Hepatocyte (in vitro differentiated cells): ENCODE measurements around the gene GLT8D1. TPM values are rescaled to one million over a fixed set of nuclear protein-coding genes. Genes with fewer than 3 reads are reported as not detected.

ENCODE experiments used
- DNase-seq: peaks from one replicate; pipeline ENCODE4 v3.0.0-alpha.2; 2016; ENCODE audit warnings: low spot score
- H2AFZ ChIP-seq: fragments of 200-600 bp; sonication (generic); 2 replicates; pipeline ENCODE4 v1.6.0; 2016; ENCODE audit warnings: antibody characterized with exemption, mild to moderate bottlenecking
- H3K27ac ChIP-seq: fragments of 200-600 bp; sonication (generic); 2 replicates; pipeline ENCODE4 v1.5.1; 2016; ENCODE audit warnings: mild to moderate bottlenecking
- H3K27me3 ChIP-seq: fragments of 200-600 bp; sonication (generic); 2 replicates; pipeline ENCODE4 v1.6.1; 2016
- H3K36me3 ChIP-seq: fragments of 200-600 bp; sonication (generic); replicated peaks from 2 replicates; pipeline ENCODE4 v1.5.1; 2016; ENCODE audit warnings: low read depth; ENCODE audit not compliant: insufficient read depth
- H3K4me1 ChIP-seq: fragments of 200-600 bp; sonication (generic); 2 replicates; pipeline ENCODE4 v1.5.1; 2016; ENCODE audit warnings: mild to moderate bottlenecking, moderate library complexity; ENCODE audit not compliant: insufficient read depth
- H3K4me2 ChIP-seq: fragments of 200-600 bp; sonication (generic); 2 replicates; pipeline ENCODE4 v1.6.0; 2016
- H3K4me3 ChIP-seq: fragments of 200-600 bp; sonication (generic); 2 replicates; pipeline ENCODE4 v1.5.1; 2016; ENCODE audit warnings: mild to moderate bottlenecking
- H3K79me2 ChIP-seq: fragments of 200-600 bp; sonication (generic); 2 replicates; pipeline ENCODE4 v1.6.0; 2017; ENCODE audit warnings: mild to moderate bottlenecking
- H3K9me2 ChIP-seq: fragments of 200-600 bp; sonication (generic); replicated peaks from 2 replicates; pipeline ENCODE4 v1.6.0; 2017; ENCODE audit warnings: mild to moderate bottlenecking; ENCODE audit not compliant: insufficient read depth
- H3K9me3 ChIP-seq: fragments of 200-600 bp; sonication (generic); 2 replicates; pipeline ENCODE4 v1.5.1; 2016; ENCODE audit warnings: low read depth, mild to moderate bottlenecking
- H4K20me1 ChIP-seq: fragments of 200-600 bp; sonication (generic); 2 replicates; pipeline ENCODE4 v1.6.0; 2016; ENCODE audit warnings: mild to moderate bottlenecking; ENCODE audit not compliant: insufficient read depth, poor library complexity, severe bottlenecking
- CTCF ChIP-seq: fragments of 200-600 bp; sonication (generic); IDR thresholded peaks from 2 replicates; pipeline ENCODE4 v1.5.1; 2016; ENCODE audit warnings: antibody characterized with exemption, mild to moderate bottlenecking; ENCODE audit not compliant: poor library complexity
- EZH2 ChIP-seq: fragments of 200-600 bp; sonication (generic); IDR thresholded peaks from 2 replicates; pipeline ENCODE4 v1.6.1; 2016; ENCODE audit warnings: antibody characterized with exemption, mild to moderate bottlenecking, borderline replicate concordance
- EZH2phosphoT487 ChIP-seq: fragments of 200-600 bp; sonication (generic); IDR thresholded peaks from one replicate; pipeline ENCODE4 v1.6.1; 2018; ENCODE audit warnings: antibody characterized with exemption, mild to moderate bottlenecking, low read depth, moderate library complexity; ENCODE audit not compliant: unreplicated experiment, severe bottlenecking
- WGBS: methylation state at CpG from one replicate; pipeline ENCODE4 v1.1.6; 2016; ENCODE audit warnings: low lambda C conversion rate; ENCODE audit errors: missing lambda C conversion rate; 5-methylcytosine and 5-hydroxymethylcytosine counted together
- polyA plus RNA-seq: library from polyadenylated mRNA; unstranded; fragments of >200 nt; fragmentation: Nextera tagmentation; extraction: Ambion mirVana; gene quantifications from 2 replicates; pipeline ENCODE4 v1.2.1, GENCODE V29; 2016
- total RNA-seq: library from RNA; depleted of rRNA; stranded (reverse); fragments of >200 nt; gene quantifications from 2 replicates; pipeline ENCODE4 v1.2.3, GENCODE V29; 2014

GLT8D1 gene
- total and polyA plus RNA-seq, 2 experiments from 2014 or later, result 79.9 to 97.9 TPM

DNA sequence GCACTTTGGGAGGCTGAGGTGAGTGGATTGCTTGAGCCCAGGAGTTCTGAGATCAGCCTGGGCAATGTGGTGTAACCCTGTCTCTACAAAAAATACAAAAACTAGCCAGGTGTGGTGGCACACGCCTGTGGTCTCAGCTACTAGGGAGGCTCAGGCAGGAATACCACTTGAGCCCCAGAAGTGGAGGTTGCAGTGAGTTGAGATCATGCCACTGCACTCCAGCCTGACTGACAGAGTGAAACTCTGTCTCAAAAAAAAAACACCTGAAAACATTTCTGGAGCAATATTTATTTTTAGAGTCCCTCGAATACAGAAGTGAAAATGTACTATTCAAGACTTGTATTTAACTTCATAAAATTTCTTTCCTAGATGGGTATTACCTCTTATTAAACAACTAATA is 4.9 kb upstream of the GLT8D1 start:
- peaks cover 26% of the 10 kb centered on the region for H3K79me2 ChIP-seq
- no peak for TF ChIP-seq EZH2phosphoT487
- no peak for TF ChIP-seq CTCF
- TF ChIP-seq EZH2, result no peak
- H3K27ac ChIP-seq, result no peak overlapping the region
- H3K4me3 ChIP-seq, result no peak overlapping the region
- no peaks in the 10 kb centered on the region for H3K9me3 ChIP-seq
- H3K4me1 ChIP-seq, result peaks cover 10% of the 10 kb centered on the region
- no peaks in the 10 kb centered on the region for H3K9me2 ChIP-seq
- no peaks in the 10 kb centered on the region for H3K36me3 ChIP-seq
- H3K27me3 ChIP-seq, result no peaks in the 10 kb centered on the region
- no peaks in the 10 kb centered on the region for H4K20me1 ChIP-seq
- WGBS, result 100% methylated on average over 2 of the region's 2 CpGs
- DNase-seq, result no peak
- H2AFZ ChIP-seq, result no peak overlapping the region
- no peak overlapping the region for H3K4me2 ChIP-seq

- 96% methylated on average over 4 of the region's 4 CpGs for WGBS
- H3K79me2 ChIP-seq, result peaks cover 53% of the 10 kb centered on the region
- H3K27ac ChIP-seq, result no peak overlapping the region
- H2AFZ ChIP-seq, result no peak overlapping the region
- no peaks in the 10 kb centered on the region for H3K27me3 ChIP-seq
- H3K4me1 ChIP-seq, result peaks cover 19% of the 10 kb centered on the region
- H3K9me2 ChIP-seq, result no peaks in the 10 kb centered on the region
- H3K36me3 ChIP-seq, result no peaks in the 10 kb centered on the region
- peak overlapping the region; percentile 97 for H3K4me2 ChIP-seq
- H3K4me3 ChIP-seq, result no peak overlapping the region
- H3K9me3 ChIP-seq, result no peaks in the 10 kb centered on the region
- TF ChIP-seq EZH2phosphoT487, result no peak
- no peak for TF ChIP-seq CTCF
- TF ChIP-seq EZH2, result no peak
- DNase-seq, result no peak
- H4K20me1 ChIP-seq, result no peaks in the 10 kb centered on the region
Observed at GRCh38 chr3:52707585-52707984, 2.0 kb upstream of the GLT8D1 start.

- Histone ChIP-seq H4K20me1 (no peaks in the 10 kb centered on the region), H3K79me2 (peaks cover 76% of the 10 kb centered on the region), H3K4me3 (peak overlapping the region; percentile 85), H3K9me2 (no peaks in the 10 kb centered on the region), H3K27ac (peak overlapping the region; percentile 94), H3K36me3 (no peaks in the 10 kb centered on the region), H3K4me2 (peak overlapping the region; percentile 97), H3K9me3 (no peaks in the 10 kb centered on the region), H2AFZ (peak overlapping the region; percentile 96), H3K4me1 (peaks cover 19% of the 10 kb centered on the region), H3K27me3 (no peaks in the 10 kb centered on the region)
- 1% methylated on average over 25 of the region's 25 CpGs for WGBS
- no peak for DNase-seq
- TF ChIP-seq CTCF (no peak), EZH2 (no peak), EZH2phosphoT487 (no peak)
Observed at GRCh38 chr3:52705438-52705687, 228 bp downstream of the GLT8D1 start.
